HG02943 (cell line): ENCODE results near the gene LRRC9.
"Not testable (repeated sequence)": the region's sequence is repeated elsewhere in the genome, so short reads cannot be mapped to it uniquely, and the experiment has no call there.

Experiments used
- ATAC-seq: cut with Tn5 transposase; IDR thresholded peaks from one replicate; pipeline ENCODE4 v1.9.1; 2021; ENCODE audit warnings: mild to moderate bottlenecking, low read depth, moderate library complexity; ENCODE audit not compliant: unreplicated experiment

The LRRC9 gene

GRCh38 chr14:59952141-59952540, 32.2 kb downstream of the LRRC9 start:
- ATAC-seq = not testable (repeated sequence)

DNA sequence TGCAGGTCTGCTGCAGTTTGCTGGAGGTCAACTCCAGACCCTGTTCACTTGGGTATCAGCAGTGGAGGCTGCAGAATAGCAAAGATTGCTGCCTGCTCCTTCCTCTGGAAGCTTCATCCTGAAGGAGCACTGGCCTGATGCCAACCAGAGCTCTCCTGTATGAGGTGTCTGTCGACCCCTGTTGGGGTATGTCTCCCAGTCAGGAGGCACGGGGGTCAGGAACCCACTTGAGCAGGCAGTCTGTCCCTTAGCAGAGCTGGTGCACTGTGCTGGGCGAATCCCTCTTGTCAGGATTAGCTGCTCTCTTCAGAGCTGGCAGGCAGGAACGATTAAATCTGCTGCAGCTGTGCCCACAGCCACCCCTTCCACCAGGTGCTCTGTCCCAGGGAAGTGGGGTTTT, 37.9 kb downstream of the LRRC9 start:
- not testable (repeated sequence) for ATAC-seq

GRCh38 chr14:59959668-59960067, 39.7 kb downstream of the LRRC9 start:
- no peak for ATAC-seq

DNA sequence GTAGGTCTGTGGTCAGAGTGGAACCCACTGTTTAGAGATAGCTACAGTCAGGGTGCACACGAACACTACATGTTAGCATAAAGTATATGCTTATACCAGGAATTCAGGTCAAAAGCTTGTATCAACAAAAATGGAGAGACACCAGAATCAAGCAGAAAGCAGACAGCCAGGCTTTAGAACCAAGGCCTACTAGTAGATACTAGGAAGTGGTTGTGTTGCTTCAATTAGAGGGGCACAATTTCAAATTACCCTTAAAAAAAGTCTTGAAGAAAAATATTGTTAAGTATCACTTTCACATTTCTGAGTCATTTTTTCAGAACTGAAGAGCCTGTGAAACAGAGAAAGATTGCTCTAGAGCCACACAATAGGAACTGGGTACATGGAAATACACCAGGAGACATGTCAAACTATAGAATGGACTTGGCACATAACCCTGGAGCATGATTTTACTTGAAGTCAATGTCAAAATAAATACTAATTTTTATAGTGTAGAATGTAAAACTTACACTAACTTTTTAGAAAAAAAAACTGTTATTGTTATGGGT, 41.6 kb downstream of the LRRC9 start:
- no peak for ATAC-seq

DNA sequence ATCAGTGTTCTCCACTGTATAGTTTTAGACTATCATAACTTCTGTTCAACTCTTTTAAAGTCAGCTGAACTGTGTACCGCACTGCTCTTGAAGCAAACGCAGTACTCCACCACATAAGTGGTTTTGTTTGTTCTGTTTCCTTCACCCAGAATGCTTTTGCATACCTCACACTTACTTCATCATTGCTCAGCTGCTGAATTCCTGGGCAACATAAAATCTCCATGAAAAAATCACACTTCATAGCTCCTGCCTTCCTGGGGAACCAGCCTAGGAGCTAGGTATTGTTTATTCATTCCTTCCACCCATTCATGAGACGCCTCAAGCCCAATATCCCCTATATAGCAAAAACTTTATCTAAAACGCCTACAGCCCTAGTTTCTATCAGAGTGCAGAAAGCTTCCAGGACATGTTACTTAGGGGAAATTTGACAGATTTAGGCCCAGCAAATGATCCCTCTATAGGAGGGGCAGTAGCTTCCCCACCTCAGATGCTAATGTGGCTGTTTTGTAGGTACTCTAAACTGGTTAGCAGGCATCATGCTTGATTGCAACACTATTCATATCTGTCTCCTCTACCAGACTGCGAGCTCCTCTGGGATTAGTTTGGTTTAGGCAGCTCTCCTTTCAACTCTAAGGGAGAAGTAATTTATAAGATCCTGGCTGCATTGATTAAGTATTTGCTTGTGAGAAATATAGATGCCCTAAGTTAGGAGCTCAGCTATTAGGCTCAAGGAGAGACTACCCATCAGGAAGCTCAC, 44.5 kb downstream of the LRRC9 start:
- no peak for ATAC-seq

GRCh38 chr14:59969319-59969718, 49.4 kb downstream of the LRRC9 start:
- ATAC-seq = no peak

DNA sequence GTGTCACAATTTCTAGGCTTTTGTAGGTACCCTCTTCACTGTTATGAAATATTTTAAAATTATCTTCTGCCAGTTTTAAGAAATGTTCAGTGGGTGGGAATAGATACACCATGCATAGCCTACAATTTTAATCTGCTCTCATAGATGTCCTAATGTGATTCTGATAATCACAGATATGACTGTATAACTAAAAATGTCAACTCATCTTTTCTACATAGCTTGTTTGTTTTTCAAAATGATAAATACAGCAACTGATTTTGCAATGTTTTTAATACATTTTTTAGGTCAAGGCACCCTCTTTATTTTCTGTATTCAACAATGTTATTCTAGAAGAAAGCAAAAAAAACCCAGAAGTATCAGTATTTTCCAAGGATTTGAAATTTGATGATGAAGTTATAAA, 61.6 kb downstream of the LRRC9 start:
- no peak for ATAC-seq

DNA sequence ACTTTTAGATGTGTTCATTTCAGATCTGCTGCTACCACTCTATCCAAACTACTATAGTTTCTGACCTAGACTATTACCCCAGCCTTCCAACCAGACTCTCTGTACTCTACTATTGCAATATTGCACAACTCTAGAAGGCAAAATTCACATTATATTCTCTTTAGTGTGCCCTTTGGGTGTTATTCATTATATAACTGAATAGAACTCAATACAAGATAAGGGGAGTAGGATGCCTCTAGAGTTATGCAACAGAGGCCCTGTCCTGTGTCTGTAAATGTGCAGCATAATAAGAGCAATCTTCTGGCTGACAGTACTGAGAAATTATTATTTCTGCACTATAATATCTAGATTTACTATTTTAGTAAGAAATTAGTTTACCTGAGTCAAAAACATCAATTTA, 63.1 kb downstream of the LRRC9 start:
- ATAC-seq = no peak

- no peak for ATAC-seq
These were observed 66.7 kb downstream of the LRRC9 start for GRCh38 chr14:59986556-59987059.

- ATAC-seq = no peak
These were observed 77.5 kb downstream of the LRRC9 start for GRCh38 chr14:59997449-59997848.

DNA sequence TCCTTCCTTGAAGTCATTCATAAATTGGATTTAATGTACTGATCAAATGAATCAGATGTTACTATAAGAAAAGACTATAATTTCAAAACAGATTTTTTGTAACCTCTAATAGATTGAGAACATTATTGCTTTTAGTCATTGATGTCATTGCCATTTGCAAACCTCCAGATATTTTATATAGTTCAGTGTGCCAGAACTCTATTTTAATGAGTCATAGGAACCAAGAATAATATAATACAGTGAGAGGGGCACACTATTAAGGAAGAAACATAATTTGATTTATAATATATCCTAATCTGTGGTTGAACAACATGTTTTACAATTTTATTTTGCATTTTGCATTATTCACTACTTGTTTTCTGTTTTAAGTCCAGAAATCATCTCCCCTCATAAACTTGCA, 78.0 kb downstream of the LRRC9 start:
- ATAC-seq = no peak

- ATAC-seq = no peak
These were observed 78.6 kb downstream of the LRRC9 start for GRCh38 chr14:59998564-59998963.

- ATAC-seq = no peak
These were observed 83.0 kb downstream of the LRRC9 start for GRCh38 chr14:60002819-60003492.

DNA sequence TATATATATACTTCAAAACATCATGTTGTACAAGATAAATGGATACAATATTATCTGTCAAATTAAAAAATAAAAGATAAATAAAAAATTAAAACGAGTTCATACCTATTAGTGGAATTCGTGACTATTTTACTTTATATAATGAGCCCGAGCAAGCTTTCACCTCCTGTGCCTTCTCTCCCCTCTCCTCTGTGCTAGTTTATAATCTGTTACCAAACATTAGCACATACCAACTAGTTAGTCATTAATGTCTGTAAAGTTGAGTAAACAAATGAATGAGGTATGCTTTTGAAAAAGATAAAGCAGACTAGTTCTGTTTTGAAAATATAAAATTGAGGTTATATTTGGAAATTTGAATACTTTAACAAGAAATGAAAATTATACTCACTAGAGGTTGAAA, 84.0 kb downstream of the LRRC9 start:
- no peak for ATAC-seq

DNA sequence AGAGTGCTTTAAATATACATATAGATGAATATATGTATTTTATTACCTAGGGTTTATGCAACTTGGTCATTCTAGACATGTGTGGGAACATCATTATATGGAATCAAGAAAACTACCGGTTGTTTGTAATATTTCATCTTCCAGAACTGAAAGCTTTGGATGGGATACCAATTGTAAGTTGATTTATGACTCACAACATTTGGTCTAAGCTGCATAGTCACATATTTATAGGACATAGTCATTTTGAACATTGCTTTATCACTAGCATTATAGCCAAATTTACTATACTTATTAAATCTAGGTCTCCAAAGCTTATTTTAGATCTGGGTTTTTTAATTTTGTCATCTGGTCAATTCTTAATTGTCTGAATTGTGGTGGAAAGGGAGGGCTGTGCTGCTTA, 88.1 kb downstream of the LRRC9 start:
- no peak for ATAC-seq

DNA sequence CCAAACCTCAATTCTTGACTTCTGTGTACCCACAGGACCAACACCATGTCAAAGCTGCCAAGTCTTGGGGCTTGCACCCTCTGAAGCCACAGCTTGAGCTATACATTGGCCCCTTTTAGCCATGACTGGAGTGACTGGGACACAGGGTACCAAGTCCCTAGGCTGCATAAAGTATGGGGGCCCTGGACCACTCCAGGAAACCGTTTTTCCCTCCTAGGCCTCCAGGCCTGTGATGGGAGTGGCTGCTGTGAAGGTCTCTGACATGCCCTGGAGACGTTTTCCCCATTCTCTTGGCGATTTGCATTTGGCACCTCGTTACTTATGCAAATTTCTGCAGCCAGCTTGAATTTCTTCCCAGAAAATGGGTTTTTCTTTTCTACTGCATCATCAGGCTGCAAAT, 90.3 kb downstream of the LRRC9 start:
- ATAC-seq = not testable (repeated sequence)

- ATAC-seq = no peak
These were observed 94.5 kb downstream of the LRRC9 start for GRCh38 chr14:60014402-60014801.

DNA sequence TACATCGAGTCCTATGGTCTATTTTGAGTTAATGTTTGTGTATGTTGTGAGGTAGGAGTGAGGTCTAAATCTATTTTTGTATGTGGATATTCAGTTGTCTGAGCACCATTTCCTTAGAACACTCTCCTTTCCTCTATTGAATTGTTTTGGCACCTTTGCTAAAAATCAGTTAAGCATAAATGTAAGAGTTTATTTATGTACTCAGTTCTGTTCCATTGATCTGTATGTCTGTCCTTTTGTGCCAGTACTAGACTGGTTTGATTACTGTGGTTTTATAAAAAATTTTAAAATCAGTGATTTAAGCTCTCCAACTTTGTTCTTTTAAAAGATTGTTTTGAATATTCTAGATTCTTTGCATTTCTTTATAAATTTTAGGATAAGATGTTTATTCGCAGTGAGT, 101.7 kb downstream of the LRRC9 start:
- no peak for ATAC-seq

- no peak for ATAC-seq
These were observed 105.6 kb downstream of the LRRC9 start for GRCh38 chr14:60025571-60025970.

DNA sequence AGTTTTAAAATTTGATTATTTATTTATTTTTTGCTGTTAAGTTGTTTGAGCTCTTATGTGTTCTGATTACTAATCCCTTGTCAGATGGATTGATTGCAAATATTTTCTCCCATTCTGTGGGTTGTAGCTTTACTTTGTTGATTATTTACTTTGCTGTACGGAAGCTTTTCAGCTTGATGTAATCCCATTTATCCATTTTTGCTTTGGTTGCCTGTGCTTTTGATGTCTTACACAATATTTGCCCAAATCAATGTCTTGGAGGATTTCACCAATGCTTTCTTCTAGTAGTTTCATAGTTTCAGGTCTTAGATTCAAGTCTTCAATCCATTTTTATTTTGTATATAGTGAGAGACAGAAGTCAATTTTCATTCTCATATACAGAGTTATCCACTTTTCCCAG, 115.2 kb downstream of the LRRC9 start:
- no peak for ATAC-seq

GRCh38 chr14:60047976-60048375, 128.0 kb downstream of the LRRC9 start:
- ATAC-seq = not testable (repeated sequence)
